HepG2 (cell line): Measurements from ENCODE around the gene SVOPL.

ENCODE experiments used
- ARNT ChIP-seq: fragments of 450-650 bp; IDR thresholded peaks from 2 replicates; pipeline ENCODE4 v1.6.1; 2017
- CHD2 ChIP-seq: IDR thresholded peaks from 2 replicates; pipeline ENCODE4 v1.6.1; 2011; ENCODE audit warnings: low read depth, low read length, improper control_type of control experiment
- CTCF ChIP-seq: sonication (generic); formaldehyde crosslinking; IDR thresholded peaks from 2 replicates; pipeline ENCODE4 v1.5.0; 2020; ENCODE audit warnings: mild to moderate bottlenecking, missing genetic modification reagents, moderate library complexity
- FOXC1 ChIP-seq: sonication (generic); formaldehyde crosslinking; IDR thresholded peaks from 2 replicates; pipeline ENCODE4 v1.8.0; 2022; ENCODE audit warnings: mild to moderate bottlenecking, missing genetic modification reagents, borderline replicate concordance
- FOXO1 ChIP-seq: sonication (generic); formaldehyde crosslinking; IDR thresholded peaks from 2 replicates; pipeline ENCODE4 v1.4.0; 2020; ENCODE audit warnings: missing genetic modification reagents
- JUND ChIP-seq: sonication (generic); formaldehyde crosslinking; IDR thresholded peaks from 2 replicates; pipeline ENCODE4 v1.8.0; 2022; ENCODE audit warnings: mild to moderate bottlenecking, missing genetic modification reagents
- KLF13 ChIP-seq: sonication (generic); formaldehyde crosslinking; IDR thresholded peaks from 2 replicates; pipeline ENCODE4 v1.4.0; 2020; ENCODE audit warnings: mild to moderate bottlenecking, missing genetic modification reagents
- POLR2A ChIP-seq, 2 experiments: IDR thresholded peaks; 2 replicates each; pipeline ENCODE4 v1.6.1; 2011; ENCODE audit warnings: low read depth in 2 of 2, low read length in 2 of 2, mild to moderate bottlenecking in 1 of 2, moderate library complexity in 1 of 2; ENCODE audit not compliant: insufficient read depth in 1 of 2
- POLR2AphosphoS5 ChIP-seq: IDR thresholded peaks from 2 replicates; pipeline ENCODE4 v1.6.1; 2012; ENCODE audit warnings: low read depth, low read length
- RBM39 ChIP-seq: fragments of 200-400 bp; formaldehyde crosslinking; IDR thresholded peaks from one replicate; pipeline ENCODE4 v1.6.1; 2018; ENCODE audit warnings: antibody characterized with exemption, mild to moderate bottlenecking, low read depth, low read length; ENCODE audit not compliant: poor library complexity, severe bottlenecking
- RFX5 ChIP-seq: IDR thresholded peaks from 2 replicates; pipeline ENCODE4 v1.6.1; 2011; ENCODE audit warnings: low read depth, low read length, improper control_type of control experiment
- RXRB ChIP-seq: IDR thresholded peaks from 2 replicates; pipeline ENCODE4 v1.6.1; 2016; ENCODE audit warnings: borderline replicate concordance, missing genetic modification reagents, missing compliant biosample characterization
- ZNF576 ChIP-seq: sonication (generic); formaldehyde crosslinking; IDR thresholded peaks from 2 replicates; pipeline ENCODE4 v1.4.0; 2020; ENCODE audit warnings: mild to moderate bottlenecking, missing genetic modification reagents
- ZNF644 ChIP-seq: IDR thresholded peaks from 2 replicates; pipeline ENCODE4 v1.6.1; 2016; ENCODE audit warnings: low read depth

- TF ChIP-seq RBM39 (no peak), FOXC1 (CRISPR knock-in tag) (no peak), FOXO1 (CRISPR knock-in tag) (no peak), RFX5 (no peak), ARNT (no peak), CHD2 (no peak), RXRB (CRISPR knock-in tag) (no peak), POLR2AphosphoS5 (no peak), ZNF576 (CRISPR knock-in tag) (no peak), POLR2A (IDR thresholded peaks at IDR 0.05; ENCODE audit: insufficient read depth in 1 of 2, low read depth in 2 of 2, low read length in 2 of 2) (no peak), JUND (CRISPR knock-in tag) (no peak), ZNF644 (CRISPR knock-in tag) (no peak), KLF13 (CRISPR knock-in tag) (no peak), CTCF (no peak)
Observed at GRCh38 chr7:138697535-138698182, 3.5 kb downstream of the SVOPL start.
